ENCODE measurements around the gene ETV7. TPM values are rescaled to one million over a fixed set of nuclear protein-coding genes. Genes with fewer than 3 reads are reported as not detected.
"Not testable (repeated sequence)": the region's sequence is repeated elsewhere in the genome, so short reads cannot be mapped to it uniquely, and the experiment has no call there.

Gene ETV7
- total and polyA plus RNA-seq, 2 donors = 4.4 to 5.5 TPM

DNA sequence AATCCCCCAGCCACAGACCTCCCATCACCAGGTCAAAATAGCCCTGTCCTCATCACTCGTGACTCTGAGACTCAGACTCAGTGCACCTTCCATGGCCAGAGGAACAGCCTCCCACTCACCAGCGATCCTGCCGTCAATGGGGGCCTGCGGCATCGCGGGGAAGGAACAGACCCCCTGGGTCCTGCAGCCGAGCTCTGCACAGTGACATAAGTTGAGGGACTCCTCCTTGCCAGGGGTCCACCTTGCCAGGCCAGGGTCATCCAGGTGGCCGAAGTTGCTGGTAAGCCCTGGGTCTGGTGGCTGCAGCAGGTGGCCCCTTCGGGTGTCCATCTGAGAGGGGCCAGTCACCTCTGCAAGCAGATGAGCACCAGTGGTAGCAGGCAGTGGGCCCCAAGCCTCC, 16.3 kb downstream of the ETV7 start:
- whole genome bisulfite sequencing = 97% methylated on average over 9 of the region's 9 CpGs
- Histone ChIP-seq H3K4me3 (ENCODE audit: low read length in 2 of 2) (no peak overlapping the region), H3K27ac (ENCODE audit: low read depth in 1 of 2, low read length in 1 of 2) (no peak overlapping the region), H3K9me3 (ENCODE audit: control insufficient read depth in 2 of 2, insufficient read depth in 1 of 2, low read length in 1 of 2) (no peaks in the 10 kb centered on the region), H3K4me1 (ENCODE audit: control insufficient read depth in 2 of 2, insufficient read depth in 2 of 2, low read length in 2 of 2) (peaks cover 0 to 6% of the 10 kb centered on the region in 2 donors), H3K27me3 (ENCODE audit: control insufficient read depth in 2 of 2, insufficient read depth in 1 of 2, low read length in 1 of 2) (peaks cover 0 to 7% of the 10 kb centered on the region in 2 donors), H3K36me3 (ENCODE audit: control insufficient read depth in 2 of 2, insufficient read depth in 2 of 2, low read length in 1 of 2) (no peaks in the 10 kb centered on the region)
- DNase-seq (ENCODE audit: low read depth in 6 of 9, low spot score in 9 of 9) = no peak

DNA sequence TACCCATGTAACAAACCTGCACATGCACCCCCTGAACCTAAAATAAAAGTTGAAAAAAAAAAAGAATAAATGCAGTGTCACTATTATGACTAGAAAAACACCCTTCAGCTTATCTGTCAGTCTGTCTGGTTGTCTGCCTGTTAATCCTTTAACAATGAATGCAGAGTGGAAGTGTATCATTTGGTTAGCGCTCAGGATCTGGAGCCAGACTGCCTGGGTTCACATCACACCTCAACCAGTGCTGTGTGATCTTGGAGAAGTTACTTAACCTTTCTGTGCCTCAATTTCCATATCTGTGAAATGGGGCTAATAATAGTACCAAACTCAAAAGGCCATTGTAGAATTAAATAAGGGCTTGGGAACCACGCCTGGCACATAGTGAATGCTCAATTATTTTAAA, 16.8 kb downstream of the ETV7 start:
- H3K36me3 ChIP-seq (ENCODE audit: control insufficient read depth in 2 of 2, insufficient read depth in 2 of 2, low read length in 1 of 2) = no peaks in the 10 kb centered on the region
- H3K4me1 ChIP-seq (ENCODE audit: control insufficient read depth in 2 of 2, insufficient read depth in 2 of 2, low read length in 2 of 2) = peaks cover 0 to 8% of the 10 kb centered on the region in 2 donors
- H3K27me3 ChIP-seq (ENCODE audit: control insufficient read depth in 2 of 2, insufficient read depth in 1 of 2, low read length in 1 of 2) = peaks cover 0 to 7% of the 10 kb centered on the region in 2 donors
- DNase-seq (ENCODE audit: low read depth in 6 of 9, low spot score in 9 of 9) = no peak
- no peak overlapping the region for H3K4me3 ChIP-seq (ENCODE audit: low read length in 2 of 2)
- 97% methylated on average over 2 of the region's 2 CpGs for WGBS
- no peaks in the 10 kb centered on the region for H3K9me3 ChIP-seq (ENCODE audit: control insufficient read depth in 2 of 2, insufficient read depth in 1 of 2, low read length in 1 of 2)
- H3K27ac ChIP-seq (ENCODE audit: low read depth in 1 of 2, low read length in 1 of 2) = no peak overlapping the region

DNA sequence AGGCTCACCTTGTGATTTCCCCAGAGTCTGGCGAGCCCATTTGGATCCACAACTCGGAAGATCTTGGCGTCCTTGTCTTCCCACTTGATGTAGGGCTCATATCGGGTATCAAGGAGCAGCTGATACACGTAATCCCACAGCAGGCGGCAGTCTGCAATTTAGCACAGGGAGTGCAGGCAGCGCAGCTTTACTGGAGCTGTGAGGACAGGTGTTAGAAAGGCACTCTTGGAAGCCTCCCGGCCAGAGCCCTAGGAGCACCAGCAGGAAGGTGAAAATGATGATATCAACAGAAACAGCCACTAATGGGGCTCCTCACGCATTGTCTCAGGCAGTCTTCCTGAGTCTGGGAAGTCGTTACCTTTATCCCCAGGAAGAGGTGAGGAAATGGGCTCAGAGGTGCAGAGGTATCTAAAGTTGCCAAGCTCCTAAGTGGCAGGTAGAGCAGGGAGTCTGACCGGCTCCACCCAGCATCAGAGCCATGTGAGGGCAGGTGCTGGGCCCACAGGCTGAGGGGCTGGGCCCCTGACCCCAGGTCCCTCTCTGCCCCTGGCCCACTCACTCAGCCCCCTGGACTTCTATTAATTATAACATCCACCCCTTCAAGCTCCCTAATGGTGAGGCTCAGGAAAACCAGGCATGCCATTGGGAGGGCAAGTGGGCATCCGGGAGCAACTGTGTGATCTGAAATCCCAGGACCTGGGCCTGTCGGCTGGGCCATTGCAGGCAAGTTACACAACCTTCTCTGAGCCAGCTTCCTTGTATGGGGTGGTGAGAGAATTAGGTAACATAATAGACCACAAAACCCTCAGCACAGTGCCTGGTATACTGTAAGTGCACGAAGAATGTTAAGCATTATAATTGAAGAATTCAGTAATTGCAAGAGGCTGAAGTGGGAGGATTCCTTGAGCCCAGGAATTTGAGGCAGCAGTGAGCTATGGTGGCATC, 18.3 kb downstream of the ETV7 start:
- Histone ChIP-seq H3K4me3 (ENCODE audit: low read length in 2 of 2) (no peak overlapping the region), H3K9me3 (ENCODE audit: control insufficient read depth in 2 of 2, insufficient read depth in 1 of 2, low read length in 1 of 2) (no peaks in the 10 kb centered on the region), H3K4me1 (ENCODE audit: control insufficient read depth in 2 of 2, insufficient read depth in 2 of 2, low read length in 2 of 2) (peaks cover 0 to 15% of the 10 kb centered on the region in 2 donors), H3K27me3 (ENCODE audit: control insufficient read depth in 2 of 2, insufficient read depth in 1 of 2, low read length in 1 of 2) (peaks cover 0 to 3% of the 10 kb centered on the region in 2 donors), H3K27ac (ENCODE audit: low read depth in 1 of 2, low read length in 1 of 2) (no peak overlapping the region), H3K36me3 (ENCODE audit: control insufficient read depth in 2 of 2, insufficient read depth in 2 of 2, low read length in 1 of 2) (no peaks in the 10 kb centered on the region)
- DNase-seq (ENCODE audit: low read depth in 6 of 9, low spot score in 9 of 9) = no peak
- 92% methylated on average over 14 of the region's 14 CpGs for WGBS

DNA sequence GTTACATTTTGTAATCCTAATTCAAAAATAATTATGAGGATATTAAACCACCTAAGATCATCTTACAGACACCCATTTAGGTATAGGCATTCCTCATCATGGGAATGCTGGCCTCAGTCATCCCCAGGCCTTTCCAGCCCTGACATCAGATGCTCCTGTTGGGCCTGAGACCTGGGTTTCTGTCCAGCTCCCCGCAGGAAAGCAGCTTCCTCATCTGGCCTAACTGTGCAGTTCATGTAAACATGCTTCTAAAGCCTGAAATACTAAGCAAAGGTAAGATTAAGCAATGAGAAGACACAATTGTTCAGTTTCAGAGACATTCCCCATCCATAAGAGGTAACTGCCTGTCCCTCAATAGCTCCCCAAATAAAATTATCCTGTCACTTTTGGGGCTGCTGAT, 19.0 kb downstream of the ETV7 start:
- DNase-seq (ENCODE audit: low read depth in 6 of 9, low spot score in 9 of 9) = no peak
- Histone ChIP-seq H3K9me3 (ENCODE audit: control insufficient read depth in 2 of 2, insufficient read depth in 1 of 2, low read length in 1 of 2) (peaks cover 0 to under 1% of the 10 kb centered on the region in 2 donors), H3K27ac (ENCODE audit: low read depth in 1 of 2, low read length in 1 of 2) (no peak overlapping the region), H3K27me3 (ENCODE audit: control insufficient read depth in 2 of 2, insufficient read depth in 1 of 2, low read length in 1 of 2) (peaks cover 0 to under 1% of the 10 kb centered on the region in 2 donors), H3K4me3 (ENCODE audit: low read length in 2 of 2) (no peak overlapping the region), H3K4me1 (ENCODE audit: control insufficient read depth in 2 of 2, insufficient read depth in 2 of 2, low read length in 2 of 2) (peaks cover 0 to 15% of the 10 kb centered on the region in 2 donors), H3K36me3 (ENCODE audit: control insufficient read depth in 2 of 2, insufficient read depth in 2 of 2, low read length in 1 of 2) (no peaks in the 10 kb centered on the region)
- 92% methylated on average over 1 of the region's 1 CpG for WGBS

DNA sequence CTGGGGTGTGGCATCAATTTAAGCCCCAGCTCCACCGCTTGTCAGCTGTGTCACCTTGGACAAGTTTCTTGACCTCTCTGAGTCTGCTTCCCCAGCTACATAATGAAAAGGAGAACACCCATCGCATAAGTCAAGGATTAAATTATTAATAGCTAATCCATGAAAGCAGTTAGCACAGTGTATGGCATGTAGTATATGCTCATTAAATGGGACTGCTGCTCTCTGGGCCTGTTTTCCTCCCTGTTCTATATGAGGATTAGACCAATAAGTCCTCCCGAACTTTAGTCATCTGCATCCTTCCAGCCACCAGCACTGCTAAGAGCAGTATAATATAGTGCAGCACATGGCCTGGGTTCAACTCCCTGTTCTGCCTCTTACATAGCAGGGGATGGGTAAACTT, 19.7 kb downstream of the ETV7 start:
- 98% methylated on average over 3 of the region's 3 CpGs for WGBS
- Histone ChIP-seq H3K27ac (ENCODE audit: low read depth in 1 of 2, low read length in 1 of 2) (no peak overlapping the region), H3K4me3 (ENCODE audit: low read length in 2 of 2) (no peak overlapping the region), H3K9me3 (ENCODE audit: control insufficient read depth in 2 of 2, insufficient read depth in 1 of 2, low read length in 1 of 2) (peaks cover 0 to 3% of the 10 kb centered on the region in 2 donors), H3K27me3 (ENCODE audit: control insufficient read depth in 2 of 2, insufficient read depth in 1 of 2, low read length in 1 of 2) (no peaks in the 10 kb centered on the region), H3K4me1 (ENCODE audit: control insufficient read depth in 2 of 2, insufficient read depth in 2 of 2, low read length in 2 of 2) (peaks cover 0 to 15% of the 10 kb centered on the region in 2 donors), H3K36me3 (ENCODE audit: control insufficient read depth in 2 of 2, insufficient read depth in 2 of 2, low read length in 1 of 2) (no peaks in the 10 kb centered on the region)
- DNase-seq (ENCODE audit: low read depth in 6 of 9, low spot score in 9 of 9) = no peak

DNA sequence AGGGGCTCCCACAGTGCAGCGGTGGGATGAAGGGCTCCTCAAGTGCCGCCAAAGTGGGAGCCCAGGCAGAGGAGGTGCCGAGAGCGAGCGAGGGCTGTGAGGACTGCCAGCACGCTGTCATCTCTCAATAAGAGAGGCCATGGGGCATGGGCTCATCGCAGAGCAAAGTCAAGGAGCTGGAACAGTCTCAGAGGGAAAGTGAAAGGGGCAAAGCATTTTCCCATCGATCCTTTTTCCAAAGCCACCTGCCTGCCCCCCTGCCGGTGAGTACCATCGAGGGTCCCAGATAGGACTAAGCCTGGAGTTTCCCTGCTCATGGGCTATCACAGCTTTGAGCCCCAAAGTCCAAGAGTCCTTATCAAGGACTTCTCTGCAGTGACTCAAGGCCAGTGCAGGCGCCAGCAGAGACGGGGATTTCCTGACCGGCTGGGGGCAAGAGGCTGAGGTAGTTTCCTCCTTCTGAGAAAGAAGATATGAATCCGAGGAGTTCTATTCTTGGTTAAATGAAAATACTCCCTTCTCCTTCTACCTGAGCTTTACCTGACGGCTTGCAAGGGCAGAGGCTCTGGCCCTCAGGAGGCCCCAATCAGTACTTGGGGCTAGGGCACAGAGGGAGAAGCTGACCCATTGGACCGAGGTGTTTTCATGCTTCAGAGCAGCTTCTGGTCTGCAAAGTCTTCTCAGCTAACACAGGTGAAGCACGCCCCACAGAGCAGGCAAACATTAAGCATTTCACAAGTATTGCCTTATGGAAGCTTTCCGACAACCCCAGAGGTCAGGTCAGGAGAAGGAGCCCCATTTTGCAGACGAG, 22.6 kb downstream of the ETV7 start:
- Histone ChIP-seq H3K27me3 (ENCODE audit: control insufficient read depth in 2 of 2, insufficient read depth in 1 of 2, low read length in 1 of 2) (no peaks in the 10 kb centered on the region), H3K9me3 (ENCODE audit: control insufficient read depth in 2 of 2, insufficient read depth in 1 of 2, low read length in 1 of 2) (peaks cover 0 to 3% of the 10 kb centered on the region in 2 donors), H3K4me3 (ENCODE audit: low read length in 2 of 2) (no peak overlapping the region), H3K36me3 (ENCODE audit: control insufficient read depth in 2 of 2, insufficient read depth in 2 of 2, low read length in 1 of 2) (no peaks in the 10 kb centered on the region), H3K4me1 (ENCODE audit: control insufficient read depth in 2 of 2, insufficient read depth in 2 of 2, low read length in 2 of 2) (peaks cover 0 to 21% of the 10 kb centered on the region in 2 donors), H3K27ac (ENCODE audit: low read depth in 1 of 2, low read length in 1 of 2) (peak overlapping the region in 1 of 2 donors; percentile 66)
- 84% methylated on average over 18 of the region's 19 CpGs for WGBS
- no peak for DNase-seq (ENCODE audit: low read depth in 6 of 9, low spot score in 9 of 9)

DNA sequence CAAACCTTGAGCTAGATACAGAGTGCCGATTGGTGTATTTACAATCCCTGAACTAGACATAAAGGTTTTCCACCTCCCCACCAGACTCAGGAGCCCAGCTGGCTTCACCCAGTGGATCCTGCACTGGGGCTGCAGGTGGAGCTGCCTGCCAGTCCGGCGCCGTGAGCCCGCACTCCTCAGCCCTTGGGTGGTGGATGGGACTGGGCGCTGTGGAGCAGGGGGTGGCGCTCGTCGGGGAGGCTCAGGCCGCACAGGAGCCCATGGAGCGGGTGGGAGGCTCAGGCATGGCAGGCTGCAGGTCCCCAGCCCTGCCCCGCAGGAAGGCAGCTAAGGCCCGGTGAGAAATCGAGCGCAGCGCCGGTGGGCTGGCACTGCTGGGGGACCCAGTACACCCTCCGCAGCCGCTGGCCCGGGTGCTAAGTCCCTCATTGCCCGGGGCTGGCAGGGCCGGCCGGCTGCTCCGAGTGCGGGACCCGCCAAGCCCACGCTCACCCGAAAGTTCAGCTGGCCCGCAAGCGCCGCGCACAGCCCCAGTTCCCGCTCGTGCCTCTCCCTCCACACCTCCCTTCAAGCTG, 23.3 kb downstream of the ETV7 start:
- not testable (repeated sequence) for DNase-seq (ENCODE audit: low read depth in 6 of 9, low spot score in 9 of 9); H3K36me3 ChIP-seq (ENCODE audit: control insufficient read depth in 2 of 2, insufficient read depth in 2 of 2, low read length in 1 of 2); H3K9me3 ChIP-seq (ENCODE audit: control insufficient read depth in 2 of 2, insufficient read depth in 1 of 2, low read length in 1 of 2); H3K4me3 ChIP-seq (ENCODE audit: low read length in 2 of 2); H3K27me3 ChIP-seq (ENCODE audit: control insufficient read depth in 2 of 2, insufficient read depth in 1 of 2, low read length in 1 of 2); H3K27ac ChIP-seq (ENCODE audit: low read depth in 1 of 2, low read length in 1 of 2)
- peaks cover 0 to 18% of the 10 kb centered on the region in 2 donors for H3K4me1 ChIP-seq (ENCODE audit: control insufficient read depth in 2 of 2, insufficient read depth in 2 of 2, low read length in 2 of 2)
- 98% methylated on average over 34 of the region's 34 CpGs for WGBS

DNA sequence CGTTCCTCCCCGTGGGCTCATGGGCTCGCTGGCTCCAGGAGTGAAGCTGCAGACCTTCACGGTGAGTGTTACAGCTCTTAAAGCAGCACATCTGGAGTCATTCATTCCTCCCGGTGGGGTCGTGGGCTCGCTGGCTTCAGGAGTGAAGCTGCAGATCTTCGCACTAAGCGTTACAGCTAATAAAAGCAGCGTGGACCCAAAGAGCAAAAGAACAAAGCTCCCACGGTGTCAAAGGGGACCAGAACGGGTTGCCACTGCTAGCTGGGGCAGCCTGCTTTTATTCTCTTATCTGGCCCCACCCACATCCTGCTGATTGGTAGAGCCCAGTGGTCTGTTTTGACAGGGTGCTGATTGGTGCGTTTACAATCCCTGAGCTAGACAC, 24.1 kb downstream of the ETV7 start:
- H3K27ac ChIP-seq (ENCODE audit: low read depth in 1 of 2, low read length in 1 of 2); DNase-seq (ENCODE audit: low read depth in 6 of 9, low spot score in 9 of 9); H3K4me3 ChIP-seq (ENCODE audit: low read length in 2 of 2); H3K36me3 ChIP-seq (ENCODE audit: control insufficient read depth in 2 of 2, insufficient read depth in 2 of 2, low read length in 1 of 2); H3K9me3 ChIP-seq (ENCODE audit: control insufficient read depth in 2 of 2, insufficient read depth in 1 of 2, low read length in 1 of 2); H3K27me3 ChIP-seq (ENCODE audit: control insufficient read depth in 2 of 2, insufficient read depth in 1 of 2, low read length in 1 of 2): not testable (repeated sequence)
- WGBS = 89% methylated on average over 12 of the region's 13 CpGs
- H3K4me1 ChIP-seq (ENCODE audit: control insufficient read depth in 2 of 2, insufficient read depth in 2 of 2, low read length in 2 of 2) = peaks cover 0 to 22% of the 10 kb centered on the region in 2 donors

Measured in thymus (tissue), 11 donors.